ENCODE data around the gene RASSF5. TPM values are rescaled to one million over a fixed set of nuclear protein-coding genes. Genes with fewer than 3 reads are reported as not detected.

Gene RASSF5
- total and polyA plus RNA-seq, 9 of the 15 experiments (the other 6 are each of a cell fraction or from before 2014, with no cell fraction given): 6.1 to 41.0 (median 25.2) TPM

GRCh38 chr1:206579747-206580437 lies 72.6 kb downstream of the RASSF5 start (continued):
- no peak for TF ChIP-seq HDAC6 (IDR thresholded peaks at IDR 0.05; ENCODE audit: low read depth, low read length)
- TF ChIP-seq ETS2 (tag; IDR thresholded peaks at IDR 0.05; ENCODE audit: borderline replicate concordance, poor library complexity, severe bottlenecking): no peak
- TF ChIP-seq ZNF507 (tag; conservative IDR thresholded peaks at IDR 0.05): no peak
- TF ChIP-seq TRIM25 (IDR thresholded peaks at IDR 0.05; ENCODE audit: borderline replicate concordance): no peak
- no peak for TF ChIP-seq NEUROD1 (IDR thresholded peaks at IDR 0.05; ENCODE audit: borderline replicate concordance, low read depth, low read length, partially characterized antibody)
- no peak for TF ChIP-seq MXD1 (CRISPR knock-in tag; IDR thresholded peaks at IDR 0.05; ENCODE audit: borderline replicate concordance, poor library complexity, severe bottlenecking)
- peak; percentile 86 for TF ChIP-seq ZNF766 (CRISPR knock-in tag; conservative IDR thresholded peaks at IDR 0.05)
- TF ChIP-seq ZNF780A (CRISPR knock-in tag; IDR thresholded peaks at IDR 0.05): no peak
- no peak for TF ChIP-seq IRF2 (CRISPR knock-in tag; IDR thresholded peaks at IDR 0.05)
- no peak for TF ChIP-seq EP300 (IDR thresholded peaks at IDR 0.05; ENCODE audit: low read length)
- peak; percentile 63; the same call in 1 of the 2 replicates for TF ChIP-seq ZBTB17 (CRISPR knock-in tag; IDR thresholded peaks at IDR 0.05)
- no peak for TF ChIP-seq PTRF (tag; IDR thresholded peaks at IDR 0.05)
- TF ChIP-seq CREBBP (IDR thresholded peaks at IDR 0.05; ENCODE audit: low read depth, low read length): no peak
- no peak for TF ChIP-seq ZNF197 (CRISPR knock-in tag; IDR thresholded peaks at IDR 0.05; ENCODE audit: low read depth)
- no peak for TF ChIP-seq HNRNPLL (IDR thresholded peaks at IDR 0.05; ENCODE audit: low read depth, low read length, poor library complexity, severe bottlenecking)
- TF ChIP-seq HES1 (IDR thresholded peaks at IDR 0.05; ENCODE audit: low read depth): no peak
- no peak for TF ChIP-seq PATZ1 (CRISPR knock-in tag; IDR thresholded peaks at IDR 0.05; ENCODE audit: borderline replicate concordance)
- TF ChIP-seq ZNF431 (CRISPR knock-in tag; IDR thresholded peaks at IDR 0.05): no peak
- TF ChIP-seq EZH2 (IDR thresholded peaks at IDR 0.05; ENCODE audit: borderline replicate concordance, low read depth, low read length): no peak
- no peak for TF ChIP-seq HOXB6 (CRISPR knock-in tag; IDR thresholded peaks at IDR 0.05; ENCODE audit: borderline replicate concordance)
- TF ChIP-seq PREB (CRISPR knock-in tag; IDR thresholded peaks at IDR 0.05): no peak

Measured in K562 (cell line).